GM12878 (cell line): ENCODE measurements around the gene PI16. TPM values are rescaled to one million over a fixed set of nuclear protein-coding genes. Genes with fewer than 3 reads are reported as not detected.

ENCODE experiments used
- ATAC-seq: fragments of 200-7000 bp; cut with Tn5 transposase; 3 replicates; pipeline ENCODE4 v1.9.1; 2020; ENCODE audit warnings: mild to moderate bottlenecking, moderate library complexity
- BruUV-seq: library from RNA; stranded (reverse); fragments of 400-500 nt; replicated peaks from 2 replicates; lab custom pipeline; 2021; lab: Mats Ljungman, UMichigan
- CTCF ChIA-PET: fragments of 300-600 bp; sonication (Branson Sonifier 250); formaldehyde crosslinking; extraction: SDS; loops from one replicate; lab custom pipeline; 2021; ENCODE audit warnings: inconsistent platforms; lab: Yijun Ruan, JAX
- POLR2A ChIA-PET: fragments of 350-600 bp; formaldehyde crosslinking; extraction: SDS; loops from one replicate; lab custom pipeline; 2021; ENCODE audit warnings: inconsistent platforms; lab: Charles Lee
- RAD21 ChIA-PET: fragments of 300-600 bp; sonication (Branson Sonifier 250); formaldehyde crosslinking; loops from one replicate; lab custom pipeline; 2023; ENCODE audit warnings: antibody characterized with exemption; ENCODE audit not compliant: unreplicated experiment; lab: Charles Lee
- SMC1A ChIA-PET: fragments of 300-600 bp; sonication (Branson Sonifier 250); formaldehyde crosslinking; loops from one replicate; lab custom pipeline; 2023; ENCODE audit not compliant: unreplicated experiment, uncharacterized antibody; lab: Charles Lee
- DNase-seq: peaks from one replicate; pipeline ENCODE4 v3.0.0-alpha.2; 2011; ENCODE audit warnings: low read depth, low spot score
- FAIRE-seq: peaks from 3 replicates; lab custom pipeline; 2011; peaks lifted over from hg19 to GRCh38; lab: Jason Lieb, UNC
- H2AFZ ChIP-seq: 2 replicates; pipeline ENCODE4 v1.6.0; 2011; ENCODE audit warnings: low read depth, low read length, control low read depth; ENCODE audit not compliant: control insufficient read depth
- H3K27ac ChIP-seq: 2 replicates; pipeline ENCODE4 v1.5.1; 2011; ENCODE audit warnings: control low read depth; ENCODE audit not compliant: control insufficient read depth, insufficient read depth
- H3K27me3 ChIP-seq, 2 experiments: replicated peaks in 1 of 2; 2 replicates each; pipeline versions ENCODE4 v1.6.0 to v1.6.1; 2011; ENCODE audit warnings: low read length in 1 of 2; ENCODE audit not compliant: control insufficient read depth in 2 of 2, insufficient read depth in 2 of 2
- H3K36me3 ChIP-seq, 2 experiments: 2 replicates each; pipeline ENCODE4 v1.5.1; 2011; ENCODE audit warnings: low read length in 1 of 2; ENCODE audit not compliant: control insufficient read depth in 2 of 2, insufficient read depth in 2 of 2
- H3K4me1 ChIP-seq: 2 replicates; pipeline ENCODE4 v1.6.1; 2011; ENCODE audit warnings: mild to moderate bottlenecking, low read length, moderate library complexity, mixed read lengths; ENCODE audit not compliant: control insufficient read depth, insufficient read depth
- H3K4me2 ChIP-seq: 2 replicates; pipeline ENCODE4 v1.6.0; 2011; ENCODE audit warnings: control low read depth; ENCODE audit not compliant: control insufficient read depth, insufficient read depth
- H3K4me3 ChIP-seq: fragments of 200-600 bp; sonication (generic); 2 replicates; pipeline ENCODE4 v1.5.1; 2016
- H3K79me2 ChIP-seq: 2 replicates; pipeline ENCODE4 v1.6.0; 2011; ENCODE audit warnings: low read length; ENCODE audit not compliant: control insufficient read depth, insufficient read depth
- H3K9ac ChIP-seq: 2 replicates; pipeline ENCODE4 v1.8.0; 2011; ENCODE audit warnings: low read length, control low read depth, mixed read lengths; ENCODE audit not compliant: control insufficient read depth, insufficient read depth
- H3K9me3 ChIP-seq: replicated peaks from 3 replicates; pipeline ENCODE4 v1.5.1; 2011; ENCODE audit warnings: mild to moderate bottlenecking, low read length; ENCODE audit not compliant: control insufficient read depth, insufficient read depth
- H4K20me1 ChIP-seq: 2 replicates; pipeline ENCODE4 v1.6.0; 2011; ENCODE audit not compliant: control insufficient read depth, insufficient read depth
- CBX5 ChIP-seq: sonication (generic); IDR thresholded peaks from 2 replicates; pipeline ENCODE4 v1.6.1; 2016; ENCODE audit warnings: low read depth, moderate library complexity, mild to moderate bottlenecking, inconsistent platforms
- FOXM1 ChIP-seq: IDR thresholded peaks from 2 replicates; pipeline ENCODE4 v1.6.1; 2012; ENCODE audit warnings: low read depth, mild to moderate bottlenecking, inconsistent platforms, low read length, moderate library complexity
- KLF5 ChIP-seq: fragments of 450-650 bp; IDR thresholded peaks from 2 replicates; pipeline ENCODE4 v1.6.1; 2014; ENCODE audit warnings: mild to moderate bottlenecking; ENCODE audit not compliant: partially characterized antibody
- PML ChIP-seq: IDR thresholded peaks from 2 replicates; pipeline ENCODE4 v1.6.1; 2012; ENCODE audit warnings: low read length, inconsistent platforms
- RAD21 ChIP-seq: IDR thresholded peaks from 2 replicates; pipeline ENCODE4 v1.6.1; 2011; ENCODE audit warnings: mild to moderate bottlenecking, low read depth, low read length, moderate library complexity; ENCODE audit not compliant: insufficient read depth
- RELB ChIP-seq: fragments of 450-650 bp; IDR thresholded peaks from 2 replicates; pipeline ENCODE4 v1.6.1; 2017; ENCODE audit warnings: low read depth, mild to moderate bottlenecking, moderate library complexity
- RFX5 ChIP-seq: IDR thresholded peaks from 2 replicates; pipeline ENCODE4 v1.6.1; 2011; ENCODE audit warnings: low read depth, low read length, improper control_type of control experiment
- SUPT20H ChIP-seq: IDR thresholded peaks from 2 replicates; pipeline ENCODE4 v1.6.1; 2011; ENCODE audit warnings: low read depth, mild to moderate bottlenecking, low read length, moderate library complexity, borderline replicate concordance; ENCODE audit not compliant: control insufficient read depth
- TAF1 ChIP-seq: IDR thresholded peaks from 2 replicates; pipeline ENCODE4 v1.6.1; 2011; ENCODE audit warnings: mild to moderate bottlenecking, low read depth, low read length, borderline replicate concordance
- USF1 ChIP-seq: IDR thresholded peaks from 2 replicates; pipeline ENCODE4 v1.6.1; 2011; ENCODE audit warnings: borderline replicate concordance, low read depth, mild to moderate bottlenecking, moderate library complexity, mixed read lengths, low read length; ENCODE audit not compliant: insufficient read depth; ENCODE audit errors: extremely low read length
- WGBS: methylation state at CpG from one replicate; pipeline ENCODE4 v1.1.6; 2016; ENCODE audit warnings: low lambda C conversion rate; ENCODE audit not compliant: insufficient replicate concordance, insufficient coverage; ENCODE audit errors: missing lambda C conversion rate; 5-methylcytosine and 5-hydroxymethylcytosine counted together
- in situ Hi-C: fragments of 300-500 bp; cut with MboI; formaldehyde crosslinking; loops from 9 replicates; pipeline ENCODE4 v1.14.3; 2018; ENCODE audit warnings: mixed read lengths
- intact Hi-C: fragments of 100-400 bp; cut with micrococcal nuclease; formaldehyde crosslinking; loops from one replicate; pipeline ENCODE4 v1.14.2; 2022; ENCODE audit not compliant: unreplicated experiment
- polyA plus RNA-seq, 11 experiments: library from polyadenylated mRNA; depleted of rRNA in 4 of 11; unstranded in 6 of 11; stranded (reverse) in 5 of 11; fragments of >200 nt; fragmentation: Nextera tagmentation in 4 of 11; fragmentation: Illumina TruSeq in 1 of 11; extraction: Ambion mirVana in 4 of 11; extraction: Trizol in 1 of 11; gene quantifications; 1 replicate in 1 of 11; 2 replicates in 10 of 11; pipeline versions ENCODE4 v1.2.1 to v1.2.3, GENCODE V29; 2011 to 2016; ENCODE audit warnings: inconsistent platforms in 2 of 11, missing spikeins in 2 of 11, low read depth in 1 of 11
- total RNA-seq, 4 experiments: library from RNA; depleted of rRNA in 3 of 4; stranded (reverse); fragments of >200 nt in 3 of 4; fragmentation: Illumina TruSeq in 1 of 4; extraction: Trizol in 1 of 4; gene quantifications; 2 replicates each; pipeline versions ENCODE4 v1.2.1 to v1.2.3, GENCODE V29; 2013 to 2021
- TF ChIP-seq, protein P1 (sequence below): fragments of 450-650 bp; IDR thresholded peaks from 2 replicates; pipeline ENCODE4 v1.6.1; 2016; ENCODE audit warnings: mild to moderate bottlenecking
- TF ChIP-seq, protein P2 (sequence below): fragments of 150-350 bp; IDR thresholded peaks from 2 replicates; pipeline ENCODE4 v1.6.1; 2016; ENCODE audit warnings: low read depth, low read length
- TF ChIP-seq, protein P3 (sequence below): fragments of 450-650 bp; IDR thresholded peaks from 2 replicates; pipeline ENCODE4 v1.6.1; 2014; ENCODE audit warnings: mild to moderate bottlenecking

The PI16 gene
- total and polyA plus RNA-seq, 10 of the 15 experiments (the other 5 are each of a cell fraction or from before 2014, with no cell fraction given) = 0.08 to 0.12 TPM; not detected in 8

- FAIRE-seq (no peak), ATAC-seq (no peak), DNase-seq (no peak)
- H3K4me3 ChIP-seq = no peak overlapping the region
- H3K79me2 ChIP-seq = no peaks in the 10 kb centered on the region
- no peak overlapping the region for H3K27ac ChIP-seq
- POLR2A ChIA-PET = no interaction called here
- no peaks in the 10 kb centered on the region for H3K9me3 ChIP-seq
- H2AFZ ChIP-seq = no peak overlapping the region
- BruUV-seq = no TSS peak
- intact Hi-C loops = no loop called here
- in situ Hi-C loops = no loop called here
- SMC1A ChIA-PET = interaction anchor here (1.1 to 1.6 kb wide), 2 partner anchors 12 to 111 kb away, joined by 3 read pairs; no protein-coding TSS in a partner anchor
- CTCF ChIA-PET = interaction anchor here (1.4 kb wide), 1 partner anchor 111 kb away, joined by 4 read pairs; no protein-coding TSS in a partner anchor
- RAD21 ChIA-PET = no interaction called here
- no peaks in the 10 kb centered on the region for H3K27me3 ChIP-seq
- 47% methylated on average over 2 of the region's 2 CpGs for WGBS
- no peak overlapping the region for H3K4me2 ChIP-seq
- H3K9ac ChIP-seq = no peak overlapping the region
- H4K20me1 ChIP-seq = no peaks in the 10 kb centered on the region
- peaks cover 3 to 9% of the 10 kb centered on the region in 2 experiments; a peak in 3 of 4 replicates for H3K36me3 ChIP-seq
- H3K4me1 ChIP-seq = peaks cover 3% of the 10 kb centered on the region
- TF ChIP-seq KLF5 (no peak), RELB (no peak), CBX5 (no peak), TAF1 (no peak), FOXM1 (no peak), RFX5 (no peak), SUPT20H (no peak), USF1 (no peak), PML (no peak), RAD21 (no peak)
- TF ChIP-seq, protein P1, sequence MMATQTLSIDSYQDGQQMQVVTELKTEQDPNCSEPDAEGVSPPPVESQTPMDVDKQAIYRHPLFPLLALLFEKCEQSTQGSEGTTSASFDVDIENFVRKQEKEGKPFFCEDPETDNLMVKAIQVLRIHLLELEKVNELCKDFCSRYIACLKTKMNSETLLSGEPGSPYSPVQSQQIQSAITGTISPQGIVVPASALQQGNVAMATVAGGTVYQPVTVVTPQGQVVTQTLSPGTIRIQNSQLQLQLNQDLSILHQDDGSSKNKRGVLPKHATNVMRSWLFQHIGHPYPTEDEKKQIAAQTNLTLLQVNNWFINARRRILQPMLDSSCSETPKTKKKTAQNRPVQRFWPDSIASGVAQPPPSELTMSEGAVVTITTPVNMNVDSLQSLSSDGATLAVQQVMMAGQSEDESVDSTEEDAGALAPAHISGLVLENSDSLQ = no peak
- TF ChIP-seq, protein P2, sequence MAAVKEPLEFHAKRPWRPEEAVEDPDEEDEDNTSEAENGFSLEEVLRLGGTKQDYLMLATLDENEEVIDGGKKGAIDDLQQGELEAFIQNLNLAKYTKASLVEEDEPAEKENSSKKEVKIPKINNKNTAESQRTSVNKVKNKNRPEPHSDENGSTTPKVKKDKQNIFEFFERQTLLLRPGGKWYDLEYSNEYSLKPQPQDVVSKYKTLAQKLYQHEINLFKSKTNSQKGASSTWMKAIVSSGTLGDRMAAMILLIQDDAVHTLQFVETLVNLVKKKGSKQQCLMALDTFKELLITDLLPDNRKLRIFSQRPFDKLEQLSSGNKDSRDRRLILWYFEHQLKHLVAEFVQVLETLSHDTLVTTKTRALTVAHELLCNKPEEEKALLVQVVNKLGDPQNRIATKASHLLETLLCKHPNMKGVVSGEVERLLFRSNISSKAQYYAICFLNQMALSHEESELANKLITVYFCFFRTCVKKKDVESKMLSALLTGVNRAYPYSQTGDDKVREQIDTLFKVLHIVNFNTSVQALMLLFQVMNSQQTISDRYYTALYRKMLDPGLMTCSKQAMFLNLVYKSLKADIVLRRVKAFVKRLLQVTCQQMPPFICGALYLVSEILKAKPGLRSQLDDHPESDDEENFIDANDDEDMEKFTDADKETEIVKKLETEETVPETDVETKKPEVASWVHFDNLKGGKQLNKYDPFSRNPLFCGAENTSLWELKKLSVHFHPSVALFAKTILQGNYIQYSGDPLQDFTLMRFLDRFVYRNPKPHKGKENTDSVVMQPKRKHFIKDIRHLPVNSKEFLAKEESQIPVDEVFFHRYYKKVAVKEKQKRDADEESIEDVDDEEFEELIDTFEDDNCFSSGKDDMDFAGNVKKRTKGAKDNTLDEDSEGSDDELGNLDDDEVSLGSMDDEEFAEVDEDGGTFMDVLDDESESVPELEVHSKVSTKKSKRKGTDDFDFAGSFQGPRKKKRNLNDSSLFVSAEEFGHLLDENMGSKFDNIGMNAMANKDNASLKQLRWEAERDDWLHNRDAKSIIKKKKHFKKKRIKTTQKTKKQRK = no peak
- TF ChIP-seq, protein P3, sequence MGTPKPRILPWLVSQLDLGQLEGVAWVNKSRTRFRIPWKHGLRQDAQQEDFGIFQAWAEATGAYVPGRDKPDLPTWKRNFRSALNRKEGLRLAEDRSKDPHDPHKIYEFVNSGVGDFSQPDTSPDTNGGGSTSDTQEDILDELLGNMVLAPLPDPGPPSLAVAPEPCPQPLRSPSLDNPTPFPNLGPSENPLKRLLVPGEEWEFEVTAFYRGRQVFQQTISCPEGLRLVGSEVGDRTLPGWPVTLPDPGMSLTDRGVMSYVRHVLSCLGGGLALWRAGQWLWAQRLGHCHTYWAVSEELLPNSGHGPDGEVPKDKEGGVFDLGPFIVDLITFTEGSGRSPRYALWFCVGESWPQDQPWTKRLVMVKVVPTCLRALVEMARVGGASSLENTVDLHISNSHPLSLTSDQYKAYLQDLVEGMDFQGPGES = no peak
These were observed 47.8 kb upstream of the PI16 start for GRCh38 chr6:36906539-36907325.
